GM18502 (cell line): Measurements from ENCODE around the gene GALNT18.
A peak's percentile ranks its signal among the peaks of the same experiment; 100 is the strongest.

ENCODE experiments used
- ATAC-seq: cut with Tn5 transposase; IDR thresholded peaks from one replicate; pipeline ENCODE4 v1.9.1; 2021; ENCODE audit warnings: mild to moderate bottlenecking; ENCODE audit not compliant: unreplicated experiment, poor library complexity

Gene GALNT18

DNA sequence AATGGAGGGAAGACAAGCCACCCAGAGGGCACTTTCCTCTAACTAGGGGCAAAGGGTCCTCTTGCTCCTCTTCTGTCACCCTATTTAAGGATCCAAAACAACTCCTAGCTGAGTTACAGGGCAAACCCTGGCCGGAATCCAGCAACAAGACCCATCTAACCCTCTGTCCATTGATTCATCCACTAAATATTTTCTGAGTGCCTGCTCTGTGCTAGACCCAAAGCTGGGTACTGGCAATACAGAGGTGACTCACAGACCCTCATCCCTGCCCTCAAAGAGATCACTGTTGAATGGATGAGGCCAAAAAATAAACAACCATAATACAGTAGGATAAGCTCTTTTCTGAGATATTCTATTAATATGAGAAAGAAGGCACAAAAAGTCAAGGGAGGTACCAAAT lies 4.3 kb upstream of the GALNT18 start:
- ATAC-seq = no peak

DNA sequence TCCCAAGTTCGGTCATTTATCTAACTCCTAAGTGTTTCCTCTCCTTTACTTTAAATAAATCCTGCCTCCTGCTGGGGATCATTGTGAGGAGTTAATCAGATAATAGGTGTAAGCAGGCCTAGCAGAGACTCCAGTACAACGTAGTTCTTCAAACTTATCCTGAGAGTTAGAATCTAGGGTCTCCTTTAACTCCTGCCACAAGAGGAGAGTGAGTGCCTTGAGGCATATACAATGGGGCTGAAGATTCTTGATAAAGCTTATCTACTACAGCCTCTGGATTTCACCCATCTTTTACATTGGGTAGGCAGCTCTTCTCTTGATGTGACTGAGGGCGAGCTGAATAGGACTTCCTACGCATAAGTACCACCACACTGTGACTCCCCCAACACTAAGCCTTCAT lies 3.1 kb upstream of the GALNT18 start:
- ATAC-seq = no peak

DNA sequence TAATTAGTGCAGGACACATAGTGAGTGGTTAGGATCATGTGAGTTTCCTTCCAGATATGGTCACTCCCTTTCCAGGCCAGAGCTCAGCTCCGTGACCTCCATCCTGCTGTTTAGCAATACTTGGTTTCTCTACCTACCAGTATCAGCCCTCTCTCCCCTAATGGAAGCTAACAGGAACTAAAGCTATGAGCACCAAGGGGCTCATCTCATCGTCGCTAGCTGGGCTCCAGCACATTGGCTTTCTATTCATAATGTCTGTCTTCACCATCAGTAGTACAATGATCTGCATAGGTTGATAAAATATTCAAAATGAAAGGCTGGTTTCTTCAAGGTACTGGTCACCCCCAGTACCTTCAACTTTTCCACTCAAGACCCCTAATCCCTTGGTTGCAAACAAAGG lies 2.4 kb upstream of the GALNT18 start:
- no peak for ATAC-seq

DNA sequence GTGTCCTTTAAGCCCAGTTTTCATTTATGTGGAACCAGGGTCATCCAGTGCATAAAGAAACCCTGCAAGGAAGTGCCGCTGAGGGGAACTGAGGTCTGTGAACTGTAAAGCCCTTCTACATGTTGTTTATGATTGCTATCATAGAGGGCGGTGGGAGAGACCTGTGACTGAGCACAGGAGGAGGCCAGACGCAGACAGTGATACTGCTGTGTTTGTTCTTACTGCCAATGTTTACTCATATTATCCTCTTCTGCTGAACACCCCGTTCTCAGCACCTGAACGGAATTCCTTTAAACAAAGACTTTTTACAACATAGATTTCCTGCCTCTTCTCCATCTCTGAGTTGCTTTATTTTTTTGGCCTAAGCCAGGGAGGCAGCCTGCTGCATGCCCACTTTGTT lies 967 bp upstream of the GALNT18 start:
- no peak for ATAC-seq

DNA sequence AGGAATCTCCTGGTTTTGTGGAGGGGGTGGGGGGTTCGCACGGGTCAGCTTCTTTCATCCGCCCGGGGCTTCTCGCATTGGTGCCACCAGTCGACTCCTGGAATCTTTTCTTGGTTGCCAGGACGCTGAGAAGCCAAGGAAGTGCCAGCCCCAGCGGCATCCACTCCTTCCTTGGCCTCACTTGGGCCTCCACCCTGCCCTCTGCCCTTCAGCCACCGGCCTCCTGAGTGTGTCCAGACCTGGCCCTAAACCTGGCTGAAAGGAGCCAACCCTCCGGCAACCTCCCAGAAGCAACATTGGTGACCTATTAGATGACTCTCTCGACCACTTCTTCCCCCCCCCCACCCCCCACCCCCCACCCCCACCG lies 518 bp upstream of the GALNT18 start:
- ATAC-seq = peak; percentile 1

DNA sequence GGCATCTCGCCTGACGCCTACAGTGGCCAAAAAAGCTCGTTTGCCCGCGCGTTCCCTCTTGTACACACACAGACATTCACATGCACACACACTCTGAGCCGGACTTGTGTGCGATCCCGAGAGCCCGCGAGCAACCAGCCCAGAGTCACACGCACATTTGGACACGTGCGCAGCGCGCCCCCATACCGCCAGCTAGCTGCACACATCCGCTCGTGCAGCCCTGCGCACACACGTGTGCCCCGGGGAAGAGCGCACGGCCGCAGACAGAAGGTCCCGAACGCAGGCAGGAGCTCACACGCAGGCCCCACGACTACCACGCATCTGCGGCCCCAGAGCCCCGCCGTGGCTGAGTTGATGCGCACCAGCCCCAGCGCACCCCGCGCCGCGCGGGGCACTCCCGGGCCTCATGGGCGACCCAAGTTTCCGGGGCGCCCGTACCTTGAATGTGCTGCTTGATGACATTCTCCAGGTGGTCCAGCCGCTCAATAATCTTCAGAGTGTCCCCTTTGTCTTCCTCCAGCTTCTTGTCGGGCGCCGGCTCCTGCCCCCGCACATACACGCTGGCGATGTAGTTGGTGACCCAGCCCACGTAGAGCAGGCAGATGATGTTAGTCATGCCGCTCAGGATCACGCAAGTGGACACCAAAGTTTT lies 758 bp downstream of the GALNT18 start:
- peak; percentile 26 for ATAC-seq

DNA sequence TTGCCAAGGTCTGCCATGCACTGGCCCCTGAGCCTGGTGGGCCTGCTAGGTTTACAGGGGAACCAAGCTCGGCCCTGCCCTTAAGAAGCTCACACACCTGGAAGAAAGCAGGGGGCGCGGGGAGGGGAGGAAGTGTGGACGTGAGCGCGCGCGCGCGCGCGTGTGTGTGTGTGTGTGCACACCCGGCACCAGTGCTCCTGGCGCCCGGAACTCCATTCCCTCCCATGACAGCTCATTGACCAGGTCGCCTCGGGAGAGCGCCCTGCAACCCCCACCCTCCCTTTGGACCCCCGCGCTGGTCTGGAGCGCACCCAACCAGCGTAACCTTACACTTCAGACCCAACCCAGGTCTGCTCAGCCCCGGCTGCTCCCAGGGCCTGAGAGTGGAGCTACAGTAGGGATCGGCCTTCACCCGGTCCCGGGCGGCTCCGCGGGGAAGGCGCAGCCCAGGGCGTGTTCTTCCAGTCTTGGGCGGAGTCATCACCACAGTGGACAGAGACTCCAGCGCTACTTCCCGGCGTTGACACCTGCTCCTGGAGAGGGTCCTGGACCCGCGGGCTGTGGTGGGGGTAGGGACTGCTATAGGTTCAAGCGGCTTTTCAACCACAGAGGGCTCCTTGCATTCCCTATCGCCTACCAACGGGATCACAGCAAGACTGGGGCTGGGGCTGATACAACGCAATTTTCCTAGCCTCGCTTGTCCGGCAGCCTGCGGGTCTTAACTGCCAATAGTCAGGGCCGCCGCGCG lies 1.5 kb downstream of the GALNT18 start:
- peak; percentile 22 for ATAC-seq

DNA sequence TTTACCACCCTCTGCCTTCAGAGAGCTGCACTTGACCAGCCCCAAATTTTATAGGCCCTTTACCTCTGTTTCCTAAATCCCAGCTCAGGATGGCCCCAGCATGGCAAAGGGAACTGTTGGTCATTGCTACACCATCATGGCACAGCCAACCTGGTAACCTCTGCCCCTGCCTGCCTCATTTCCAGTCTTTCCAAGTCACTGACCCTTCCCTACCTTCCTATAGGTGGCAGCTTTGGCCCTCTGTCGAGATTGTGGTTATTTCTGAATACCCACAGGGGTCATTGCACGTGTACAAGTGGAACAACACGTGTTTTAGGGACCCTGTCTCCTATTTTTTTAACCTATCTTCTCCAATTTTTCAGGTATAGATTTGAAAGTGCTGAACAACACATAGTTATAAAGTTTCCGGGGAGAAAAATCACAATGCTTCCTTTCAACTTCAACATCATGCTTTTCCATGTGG lies 2.8 kb downstream of the GALNT18 start:
- no peak for ATAC-seq

DNA sequence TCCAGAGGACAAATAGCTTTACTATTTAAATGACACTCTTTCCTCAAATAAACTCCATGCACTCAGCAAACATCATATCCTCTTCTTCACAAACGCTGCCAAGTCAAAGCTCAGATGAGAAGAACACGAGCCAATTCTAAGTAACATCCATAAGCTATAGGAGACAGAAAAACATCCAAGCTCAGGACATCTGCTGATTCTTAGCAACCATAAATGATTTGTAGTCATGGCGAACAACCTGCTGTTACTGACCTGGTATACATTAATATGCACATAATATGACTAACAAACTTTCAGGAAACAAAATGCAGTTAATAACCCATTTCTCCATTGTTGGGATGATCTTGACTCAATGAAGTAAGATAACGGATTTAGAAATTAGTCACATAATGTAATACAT lies 6.7 kb downstream of the GALNT18 start:
- no peak for ATAC-seq

DNA sequence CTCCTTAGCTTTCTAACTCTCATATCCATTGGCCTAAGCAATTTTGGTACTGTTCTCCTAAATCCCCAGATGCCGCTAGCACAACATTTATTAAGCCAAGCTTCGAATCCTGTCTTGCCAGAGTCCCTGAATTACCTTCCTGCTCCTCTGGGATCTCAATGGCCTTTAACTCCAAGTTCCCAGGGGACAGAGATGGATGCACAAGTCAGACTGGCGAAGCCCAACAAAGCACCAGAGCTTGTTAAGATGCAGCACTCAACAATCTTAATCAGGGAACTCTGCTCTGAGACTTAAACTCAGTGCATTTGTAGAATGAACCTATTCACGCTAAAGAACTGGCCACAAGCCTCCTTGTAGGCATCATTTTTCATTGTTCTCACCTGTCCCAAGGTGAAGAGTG lies 9.4 kb downstream of the GALNT18 start:
- no peak for ATAC-seq

DNA sequence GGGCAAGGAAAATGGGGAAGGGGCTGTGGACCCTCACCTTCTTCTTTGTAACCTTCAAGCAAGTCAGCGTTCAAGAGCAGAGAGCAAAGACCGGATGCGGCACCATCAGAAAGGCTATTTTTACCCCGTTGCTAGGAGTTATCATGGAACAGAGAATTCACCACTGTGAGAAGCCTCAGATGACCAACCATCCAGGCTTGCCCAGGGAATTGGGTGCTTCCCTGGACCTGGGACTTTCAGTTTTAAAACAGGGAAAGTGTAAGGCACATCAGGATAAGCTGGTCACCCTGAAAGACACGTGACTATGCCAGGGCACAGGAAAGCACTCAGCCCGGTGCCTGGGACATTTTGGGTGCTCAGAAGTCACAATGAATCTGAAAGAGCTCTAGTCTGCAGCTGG lies 10.4 kb downstream of the GALNT18 start:
- ATAC-seq = no peak

DNA sequence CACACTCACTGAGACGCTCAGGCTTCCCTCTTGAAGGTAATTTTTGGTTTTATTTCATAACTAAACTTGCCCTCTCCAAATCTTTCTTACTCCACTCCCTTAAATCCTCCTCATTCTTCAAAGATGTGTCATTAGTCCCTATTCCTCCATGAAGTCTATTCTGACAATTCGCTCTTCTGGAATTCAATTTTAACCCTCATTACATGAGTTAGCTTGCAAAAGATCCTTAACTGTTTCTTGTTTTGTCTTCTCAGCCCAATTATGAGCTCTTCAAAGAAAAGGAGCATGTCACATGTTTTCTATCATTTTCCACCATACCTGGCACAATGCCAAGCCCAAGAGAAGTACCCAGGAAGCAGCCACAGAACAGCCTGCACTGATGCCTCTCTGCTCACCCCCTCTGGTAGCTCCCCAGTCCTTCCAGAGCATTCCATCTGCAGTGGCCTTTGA lies 13.0 kb downstream of the GALNT18 start:
- ATAC-seq = no peak

DNA sequence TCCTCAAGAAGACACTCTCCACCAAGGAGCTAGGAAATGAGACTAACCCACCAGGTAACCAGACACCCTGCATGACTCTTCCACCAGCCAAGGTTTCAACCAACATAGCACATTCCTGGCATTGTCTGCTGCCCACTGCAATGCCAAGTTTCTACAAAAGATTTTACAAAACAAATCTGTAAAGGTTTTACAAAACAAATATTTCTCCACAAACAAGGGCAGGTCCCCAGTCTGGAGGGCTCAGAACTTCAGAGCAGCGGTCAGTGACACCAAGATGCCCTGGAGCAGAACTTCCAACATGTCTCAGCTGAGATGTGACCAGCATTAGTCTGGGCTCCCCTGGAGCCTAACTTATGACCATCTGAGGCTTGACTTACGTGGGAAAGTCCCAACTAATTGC lies 14.0 kb downstream of the GALNT18 start:
- ATAC-seq = no peak

DNA sequence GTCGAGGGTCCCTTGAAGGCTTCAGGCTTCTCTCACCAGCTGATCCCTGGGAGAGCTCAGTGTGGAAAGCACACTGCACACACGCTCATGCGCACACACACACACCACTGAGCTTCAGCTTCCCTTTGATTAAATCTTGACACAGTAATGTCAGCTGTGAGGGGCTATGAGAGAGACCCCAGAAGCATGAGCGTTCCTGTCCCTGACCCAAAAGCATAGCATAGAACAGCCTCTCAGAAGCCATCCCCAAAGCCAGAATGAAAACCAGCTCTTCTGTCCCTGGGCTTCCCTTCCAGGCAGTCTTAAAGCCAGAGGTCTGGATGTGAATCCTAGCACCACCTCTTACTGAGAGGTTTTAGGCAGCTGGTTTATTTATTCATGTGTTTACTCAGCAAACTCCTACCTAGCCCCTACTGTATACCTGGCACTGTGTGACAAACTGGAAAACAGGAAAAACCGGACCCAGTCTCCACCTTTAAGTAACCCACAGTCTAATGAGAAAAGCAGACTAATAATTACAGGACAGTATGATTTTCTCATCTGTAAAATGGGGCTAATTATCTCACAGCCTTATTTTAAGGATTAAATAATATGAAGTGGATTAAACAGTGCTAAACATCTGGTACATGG lies 15.9 kb downstream of the GALNT18 start:
- ATAC-seq = no peak

DNA sequence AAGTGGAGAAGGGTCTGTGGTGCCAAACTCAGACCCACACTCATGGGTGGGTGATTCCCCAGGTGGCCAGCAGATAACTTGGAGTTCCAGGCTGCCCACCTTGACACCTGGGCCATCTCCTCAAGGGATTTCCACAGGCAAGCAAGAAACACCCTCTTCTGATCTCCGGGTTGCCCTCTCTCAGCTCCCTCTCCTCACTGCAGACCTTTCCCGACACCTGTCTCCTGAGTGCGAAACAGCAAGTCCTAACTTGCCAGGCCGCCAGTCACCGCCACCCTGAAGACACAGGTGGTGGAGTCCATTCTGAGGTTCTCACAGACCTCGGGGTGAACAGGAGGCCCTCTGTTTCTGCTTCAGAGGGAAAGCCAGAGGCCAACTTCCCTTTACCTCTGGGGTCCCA lies 16.6 kb downstream of the GALNT18 start:
- no peak for ATAC-seq

DNA sequence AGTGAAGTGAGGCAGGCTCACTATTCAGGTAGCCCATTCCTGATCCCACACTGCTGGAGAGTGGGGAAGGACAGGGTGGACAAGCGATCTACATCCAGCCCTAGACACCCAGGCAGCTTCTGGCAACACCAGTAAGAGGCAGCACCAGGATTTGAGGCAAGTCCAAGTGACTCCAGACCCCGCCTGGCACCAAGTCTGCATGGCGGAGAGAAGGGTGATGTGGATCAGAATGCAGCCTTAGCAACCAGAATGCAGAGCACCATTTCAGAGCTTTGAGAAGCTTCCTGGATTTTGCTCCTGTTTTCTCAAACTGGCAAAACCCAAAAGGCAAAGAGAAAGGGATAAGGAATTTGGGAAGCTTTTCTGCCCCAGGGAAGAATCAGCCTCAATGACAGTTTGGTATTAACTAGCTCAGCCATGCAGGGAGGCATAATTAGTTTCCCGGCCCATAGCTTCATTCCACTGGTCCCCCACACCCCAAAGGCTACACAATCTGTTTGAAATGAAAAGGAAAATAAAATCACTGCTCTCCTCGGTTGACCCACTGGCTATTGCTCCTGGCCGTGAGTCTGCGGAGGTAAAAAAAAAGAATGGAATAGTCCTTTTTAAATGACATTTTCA lies 17.3 kb downstream of the GALNT18 start:
- ATAC-seq = no peak

DNA sequence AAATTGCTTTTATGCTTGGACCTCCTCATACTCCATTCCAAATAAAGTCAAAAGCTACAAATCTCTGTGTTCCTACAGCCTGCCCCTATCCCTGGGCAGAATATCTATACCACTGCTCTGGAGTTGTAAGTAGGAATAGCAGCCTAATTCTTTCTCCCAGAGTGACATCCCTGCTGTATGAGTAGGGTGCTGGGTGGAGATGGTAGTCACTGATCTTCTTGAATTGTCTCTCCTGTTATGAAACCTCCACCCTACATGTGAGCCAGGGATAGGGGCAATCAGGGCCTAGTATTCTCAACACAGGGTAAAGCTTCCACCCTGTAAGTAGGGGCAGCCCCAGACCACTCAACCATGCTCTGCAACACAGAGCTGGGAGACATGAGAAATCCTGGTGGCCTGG lies 19.8 kb downstream of the GALNT18 start:
- ATAC-seq = no peak

DNA sequence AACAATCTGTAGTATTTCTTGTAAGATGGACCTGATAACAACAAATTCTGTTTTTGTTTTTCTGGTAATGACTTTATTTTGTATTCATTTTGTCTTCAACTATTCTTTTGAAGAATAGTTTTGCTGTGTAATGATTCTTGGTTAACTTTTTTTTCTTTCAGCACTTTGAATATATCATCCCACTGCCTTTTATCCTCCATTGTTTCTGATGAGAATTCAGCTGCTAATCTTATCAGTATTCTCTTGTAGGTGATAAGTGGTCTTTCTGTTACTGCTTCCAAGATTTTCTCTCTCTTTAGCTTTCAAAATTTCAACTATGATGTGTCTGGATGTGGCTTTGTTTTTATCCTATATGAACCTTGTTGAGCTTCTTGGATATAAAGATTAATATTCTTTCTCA lies 21.5 kb downstream of the GALNT18 start:
- ATAC-seq = no peak

DNA sequence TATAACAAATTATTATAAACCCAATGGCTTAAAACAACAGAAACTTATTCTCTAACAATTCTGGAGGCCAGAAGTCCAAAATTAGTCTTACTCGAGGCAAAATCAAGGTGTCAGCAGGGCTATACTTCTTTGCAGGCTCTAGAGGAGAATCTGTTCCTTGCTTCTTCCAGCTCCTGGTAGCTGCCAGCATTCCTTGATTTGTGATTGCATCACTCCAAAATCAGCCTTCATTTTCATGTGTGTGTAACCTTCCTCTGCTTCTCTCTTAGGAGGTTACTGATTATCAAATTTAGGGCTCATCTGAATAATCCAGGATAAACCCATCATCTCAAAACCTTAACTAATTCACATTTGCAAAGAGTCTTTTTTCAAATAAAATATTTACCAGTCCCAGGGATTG lies 23.6 kb downstream of the GALNT18 start:
- no peak for ATAC-seq

DNA sequence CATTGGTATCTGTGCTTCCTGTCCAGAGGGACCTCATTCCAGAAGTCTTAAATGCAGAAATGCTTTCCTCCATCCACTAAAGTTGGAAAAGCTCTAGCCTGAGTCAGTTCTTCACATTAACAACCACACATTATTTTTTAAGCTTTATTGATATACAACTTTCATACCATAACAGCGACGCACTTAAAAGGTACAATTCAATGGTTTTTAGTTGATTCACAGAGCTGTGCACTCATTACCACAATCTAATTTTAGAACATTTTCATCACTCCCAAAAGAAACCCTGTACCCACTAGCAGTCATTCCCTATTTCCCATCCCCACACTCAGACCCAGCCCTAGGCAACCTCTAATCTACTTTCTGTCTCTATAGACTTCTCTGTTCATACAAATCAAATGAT lies 27.6 kb downstream of the GALNT18 start:
- ATAC-seq = no peak

DNA sequence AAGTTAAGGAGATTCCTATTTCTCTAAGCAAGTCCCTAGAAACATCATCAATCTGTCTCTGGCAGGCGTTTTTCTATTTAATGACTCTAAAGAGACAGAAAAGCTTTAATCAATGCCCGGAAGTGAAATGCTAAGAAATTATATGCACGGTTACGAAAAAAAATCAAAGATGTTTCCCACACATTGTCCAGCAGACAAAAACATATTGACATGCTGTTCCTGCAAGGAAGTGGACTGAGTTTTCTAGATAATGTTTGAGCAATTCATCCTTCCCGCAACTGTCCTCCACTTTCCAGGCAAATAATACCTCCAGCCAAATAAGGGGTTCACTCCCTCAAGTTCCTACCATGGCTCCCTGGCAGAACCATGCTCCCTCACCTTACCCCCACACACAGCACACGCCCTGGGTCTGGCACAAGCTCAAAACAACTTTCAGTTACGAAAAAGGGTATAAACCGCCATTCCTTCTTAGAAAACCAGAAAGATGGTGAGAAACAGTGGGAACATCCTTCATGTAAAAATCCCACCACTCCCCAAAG lies 29.6 kb downstream of the GALNT18 start:
- no peak for ATAC-seq
